Mucosa of descending colon (tissue), 3 donors: ENCODE measurements around the gene CACNA1F. TPM values are rescaled to one million over a fixed set of nuclear protein-coding genes. Genes with fewer than 3 reads are reported as not detected.

Experiments
- ATAC-seq: fragments of 200-7000 bp; cut with Tn5 transposase; one replicate; pipeline ENCODE4 v1.9.1; 2020; ENCODE audit warnings: mild to moderate bottlenecking, moderate library complexity
- DNase-seq, 3 donors: peaks; one replicate each; pipeline ENCODE4 v3.0.0-alpha.2; 2020
- H3K36me3 ChIP-seq: fragments of 200-600 bp; one replicate; pipeline ENCODE4 v1.8.0; 2021; ENCODE audit warnings: low read depth, mild to moderate bottlenecking
- H3K4me1 ChIP-seq: fragments of 200-600 bp; one replicate; pipeline ENCODE4 v1.8.0; 2021; ENCODE audit warnings: low read depth, mild to moderate bottlenecking
- H3K4me3 ChIP-seq: fragments of 200-600 bp; one replicate; pipeline ENCODE4 v1.8.0; 2021; ENCODE audit warnings: mild to moderate bottlenecking
- H3K9me3 ChIP-seq: fragments of 200-600 bp; one replicate; pipeline ENCODE4 v1.8.0; 2021; ENCODE audit warnings: mild to moderate bottlenecking
- CTCF ChIP-seq: fragments of 200-600 bp; IDR thresholded peaks from one replicate; pipeline ENCODE4 v1.8.0; 2022; ENCODE audit warnings: antibody characterized with exemption, mild to moderate bottlenecking
- intact Hi-C, 2 donors: fragments of 100-400 bp; cut with DNase I in 1 of 2; cut with micrococcal nuclease in 1 of 2; formaldehyde crosslinking; loops; one replicate each; pipeline versions ENCODE4 v1.11.0 to v1.11.1; 2022; cut with DNase I, micrococcal nuclease
- total RNA-seq, 3 donors: library from RNA; stranded (reverse); fragmentation: NEBNext Ultra II Directional in 2 of 3; extraction: Animal tissue kit (Norgen Biotek cat#: 25700) in 2 of 3; gene quantifications; one replicate each; pipeline versions ENCODE4 v1.2.1 to v1.2.4, GENCODE V29; 2021 to 2023
- donor health status: DM: no; HTN: no; CAD: no; lungs with moderate emphysema.
- donor health status: DM: no; HTN: no; CAD: no.
- donor health status: DM: no; HTN: yes; CAD: no.

The CACNA1F gene
- total RNA-seq, 3 donors from 2014 or later = 0.70 to 3.0 (median 1.7) TPM

DNA sequence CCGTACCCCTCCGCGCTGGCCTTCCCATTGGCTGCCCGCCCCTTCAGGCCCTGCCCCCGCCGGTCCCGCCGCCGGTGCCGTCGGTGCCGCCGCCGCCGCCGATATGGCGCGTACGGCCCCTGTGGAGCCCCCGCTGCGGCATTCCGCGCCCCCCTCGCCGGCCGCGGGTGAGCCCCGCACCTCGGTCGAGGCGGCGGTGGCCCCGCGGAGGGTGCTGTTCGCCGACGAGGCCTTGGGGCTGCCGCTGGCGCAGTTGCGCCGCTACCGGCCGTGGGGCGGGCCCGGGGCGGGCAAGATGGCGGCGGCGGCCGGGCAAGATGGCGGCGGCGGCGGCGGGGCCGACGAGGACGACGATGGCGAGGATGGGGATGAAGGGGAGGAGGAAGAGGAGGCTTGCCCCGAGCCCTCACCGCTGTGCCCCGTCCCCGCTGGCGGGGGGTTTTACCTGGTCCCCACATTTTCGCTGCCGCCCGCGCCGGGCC, 36.7 kb upstream of the CACNA1F start, which contains the start of gene PPP1R3F:
TSS of gene PPP1R3F (plus strand) at position 27 of the 482 bp plus-strand sequence. CDS start at position 104, 77 bp downstream.
- peak; percentile 24 for ATAC-seq
- intact Hi-C loops = no loop called here
- peak within 1 kb of the TSS; percentile 42 for H3K4me3 ChIP-seq
- H3K36me3 ChIP-seq = no peaks in the 10 kb centered on the region
- H3K4me1 ChIP-seq = peaks cover 7% of the 10 kb centered on the region
- no peak for TF ChIP-seq CTCF
- DNase-seq = peak in 1 of 3 donors; percentile 9
- no peaks in the 10 kb centered on the region for H3K9me3 ChIP-seq

DNA sequence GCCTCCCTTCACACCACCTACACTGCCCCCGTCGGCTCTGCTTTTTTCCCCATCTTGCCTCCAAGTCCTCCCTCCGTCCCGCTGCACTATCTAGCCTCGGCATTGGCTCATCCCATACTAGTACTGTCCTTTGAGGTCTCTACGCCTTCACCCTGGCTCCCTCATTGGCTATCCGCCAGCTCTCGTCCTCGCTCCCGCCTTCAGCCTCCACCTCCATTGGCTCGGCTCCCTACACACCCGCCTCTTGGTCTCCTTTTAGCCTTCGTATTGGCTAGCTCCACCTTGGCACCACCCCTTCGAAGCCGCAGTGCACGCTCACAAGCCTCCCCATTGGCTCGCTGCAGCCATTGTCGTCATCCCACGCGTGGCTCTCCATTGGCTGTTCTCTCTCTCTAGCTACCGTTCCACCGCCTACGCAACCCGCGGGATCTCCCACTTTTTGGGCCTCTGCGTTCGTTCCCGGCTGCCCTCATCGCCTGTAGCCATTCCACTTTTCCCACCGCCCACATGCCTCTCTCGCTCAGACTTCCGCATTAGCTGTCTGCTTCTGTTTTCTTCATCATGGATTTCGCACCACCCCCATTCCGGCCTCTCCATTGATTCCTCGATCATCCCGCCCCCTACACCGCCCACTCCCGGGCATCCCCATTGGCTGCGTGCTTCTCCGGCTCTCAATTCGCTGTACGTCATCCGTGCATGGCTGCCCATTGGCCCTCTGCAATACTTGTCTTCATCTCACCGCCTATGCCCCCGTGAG, 36.0 kb upstream of the CACNA1F start:
- no peak for TF ChIP-seq CTCF
- peak; percentile 92 for ATAC-seq

DNA sequence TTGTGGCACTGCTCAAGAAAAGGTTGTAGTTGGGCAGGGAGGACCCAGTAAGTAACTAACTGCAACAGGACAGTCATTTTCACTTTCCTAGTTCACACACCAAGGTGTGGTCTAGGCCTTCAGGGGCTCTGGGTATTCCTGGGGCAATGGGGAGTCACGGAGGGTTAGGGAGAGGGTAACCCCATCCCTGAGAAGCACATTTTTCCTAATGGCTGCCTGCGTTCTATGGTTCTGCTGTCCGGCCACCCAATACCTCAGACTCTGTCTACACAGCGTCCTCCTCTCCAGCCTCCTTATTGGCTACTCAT, 35.5 kb upstream of the CACNA1F start:
- ATAC-seq = no peak
- no peak for DNase-seq
- no peak for TF ChIP-seq CTCF
- Histone ChIP-seq H3K9me3 (no peaks in the 10 kb centered on the region), H3K4me1 (peaks cover 7% of the 10 kb centered on the region), H3K36me3 (no peaks in the 10 kb centered on the region), H3K4me3 (no peak overlapping the region)
- intact Hi-C loops = no loop called here

More for the DNA sequence above, 36.0 kb upstream of the CACNA1F start:
- no peaks in the 10 kb centered on the region for H3K9me3 ChIP-seq
- H3K36me3 ChIP-seq = no peaks in the 10 kb centered on the region
- peak; percentile 94 to 98 (median 94) for DNase-seq
- intact Hi-C loops = no loop called here
- H3K4me1 ChIP-seq = peaks cover 7% of the 10 kb centered on the region
- H3K4me3 ChIP-seq = peak overlapping the region; percentile 42

DNA sequence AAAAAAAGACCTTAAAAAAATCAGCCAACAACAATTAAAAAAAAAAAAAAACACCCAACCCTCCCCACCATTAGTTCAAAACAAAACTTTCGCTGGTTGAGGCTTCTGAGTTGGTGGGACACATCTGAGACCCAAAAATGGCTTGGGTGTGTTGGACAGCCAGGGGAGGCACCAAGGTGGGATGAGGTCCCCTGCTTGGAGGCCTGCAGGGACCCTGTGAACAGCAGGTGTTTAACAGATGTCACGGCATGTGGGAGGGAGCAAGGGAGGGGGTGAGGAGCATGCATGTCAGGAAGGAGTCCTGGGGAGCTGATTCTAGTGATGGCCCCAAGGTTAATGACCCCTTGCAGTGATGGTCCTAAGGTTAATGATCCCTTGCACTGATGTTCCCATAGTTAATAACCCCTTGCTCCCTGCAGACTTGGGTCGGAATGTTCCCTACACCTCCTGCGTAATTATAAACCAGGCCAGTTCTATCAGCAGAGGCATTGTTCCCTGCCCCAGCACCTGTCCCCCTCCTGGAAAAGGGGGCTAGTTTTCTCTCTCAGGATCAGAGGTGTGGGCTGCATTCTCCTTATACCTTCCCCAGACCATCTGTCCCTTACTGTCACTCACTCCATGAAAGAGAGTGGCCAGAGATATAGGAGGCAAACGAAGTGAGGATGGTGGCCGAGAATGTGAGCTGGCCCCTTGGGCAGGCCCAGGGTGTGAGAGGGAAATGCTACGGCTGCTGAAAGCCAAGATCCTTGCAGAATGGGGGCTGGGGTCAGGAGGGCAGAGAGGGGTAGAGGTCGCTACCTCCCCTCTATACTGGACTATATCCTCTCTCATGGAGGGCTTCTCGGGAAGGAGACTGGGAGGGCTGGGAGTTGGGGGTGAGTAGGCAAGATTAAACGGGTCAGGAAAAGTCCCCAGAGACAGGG, 33.6 kb upstream of the CACNA1F start:
- Histone ChIP-seq H3K9me3 (no peaks in the 10 kb centered on the region), H3K4me3 (no peak overlapping the region), H3K4me1 (peaks cover 2% of the 10 kb centered on the region), H3K36me3 (no peaks in the 10 kb centered on the region)
- DNase-seq = no peak
- no peak for TF ChIP-seq CTCF
- ATAC-seq = no peak
- intact Hi-C loops = no loop called here

- DNase-seq (no peak), ATAC-seq (no peak)
- no peaks in the 10 kb centered on the region for H3K36me3 ChIP-seq
- no peaks in the 10 kb centered on the region for H3K4me1 ChIP-seq
- H3K9me3 ChIP-seq = no peaks in the 10 kb centered on the region
- no peak for TF ChIP-seq CTCF
- no peak within 1 kb of the TSS for H3K4me3 ChIP-seq
- intact Hi-C loops = no loop called here
Observed at GRCh38 chrX:49264460-49264859, 31.3 kb upstream of the CACNA1F start, which contains the start of gene FOXP3. Gene FOXP3, minus strand, starts transcription at chrX:49264710. Its CDS starts 6,205 bp downstream, at chrX:49258505.
